CD8-positive, alpha-beta memory T cell (primary cell): Measurements from ENCODE around the gene TRAK1. TPM values are rescaled to one million over a fixed set of nuclear protein-coding genes. Genes with fewer than 3 reads are reported as not detected.
"Not testable (repeated sequence)": the region's sequence is repeated elsewhere in the genome, so short reads cannot be mapped to it uniquely, and the experiment has no call there.

ENCODE experiments used
- CTCF ChIA-PET: fragments of 350-600 bp; sonication (Branson Sonifier 250); formaldehyde crosslinking; loops from one replicate; lab custom pipeline; 2021; ENCODE audit warnings: antibody characterized with exemption; lab: Charles Lee
- POLR2A ChIA-PET: fragments of 350-600 bp; sonication (Branson Sonifier 250); formaldehyde crosslinking; loops from one replicate; lab custom pipeline; 2021; ENCODE audit warnings: antibody characterized with exemption; lab: Charles Lee
- DNase-seq, 5 donors: peaks; one replicate each; pipeline versions ENCODE4 v3.0.0 to v3.0.0-alpha.2; 2020 to 2022; ENCODE audit warnings: mixed read lengths in 1 of 5
- H3K27ac ChIP-seq: one replicate; pipeline ENCODE4 v1.7.0; 2013; ENCODE audit warnings: low read depth, mild to moderate bottlenecking, low read length, moderate library complexity
- H3K27me3 ChIP-seq: 2 replicates; pipeline ENCODE4 v1.7.0; 2013; ENCODE audit warnings: low read length, mild to moderate bottlenecking; ENCODE audit not compliant: insufficient read depth, poor library complexity, severe bottlenecking
- H3K36me3 ChIP-seq: 2 replicates; pipeline ENCODE4 v1.7.0; 2013; ENCODE audit warnings: mild to moderate bottlenecking, low read length, moderate library complexity; ENCODE audit not compliant: insufficient read depth
- H3K4me1 ChIP-seq: 2 replicates; pipeline ENCODE4 v1.7.0; 2013; ENCODE audit warnings: mild to moderate bottlenecking, low read length, moderate library complexity; ENCODE audit not compliant: insufficient read depth
- H3K4me3 ChIP-seq: 2 replicates; pipeline ENCODE4 v1.7.0; 2013; ENCODE audit warnings: mild to moderate bottlenecking, low read length
- H3K9me3 ChIP-seq: 2 replicates; pipeline ENCODE4 v1.7.0; 2013; ENCODE audit warnings: mild to moderate bottlenecking, low read length
- H3K27ac Mint-ChIP-seq, 8 donors: one replicate each; pipeline ENCODE4 v1.8.0; 2020 to 2021; ENCODE audit warnings: mixed read lengths in 8 of 8, mild to moderate bottlenecking in 6 of 8, inconsistent platforms in 3 of 8, moderate library complexity in 3 of 8
- H3K27me3 Mint-ChIP-seq, 2 donors: one replicate each; pipeline ENCODE4 v1.8.0; 2020 to 2021; ENCODE audit warnings: mixed read lengths in 2 of 2, mild to moderate bottlenecking in 1 of 2, moderate library complexity in 1 of 2
- H3K36me3 Mint-ChIP-seq, 3 donors: one replicate each; pipeline ENCODE4 v1.8.0; 2020 to 2021; ENCODE audit warnings: mixed read lengths in 3 of 3, inconsistent platforms in 1 of 3, mild to moderate bottlenecking in 1 of 3
- H3K4me1 Mint-ChIP-seq, 3 donors: one replicate each; pipeline ENCODE4 v1.8.0; 2020 to 2021; ENCODE audit warnings: mixed read lengths in 3 of 3, inconsistent platforms in 1 of 3, mild to moderate bottlenecking in 1 of 3
- H3K4me3 Mint-ChIP-seq, 7 donors: one replicate each; pipeline ENCODE4 v1.8.0; 2020 to 2021; ENCODE audit warnings: mixed read lengths in 7 of 7, mild to moderate bottlenecking in 6 of 7, moderate library complexity in 4 of 7, inconsistent platforms in 2 of 7
- H3K9me3 Mint-ChIP-seq, 5 donors: one replicate each; pipeline ENCODE4 v1.8.0; 2020 to 2022; ENCODE audit warnings: mixed read lengths in 5 of 5, mild to moderate bottlenecking in 3 of 5, moderate library complexity in 2 of 5, inconsistent platforms in 1 of 5
- polyA plus RNA-seq: library from polyadenylated mRNA; unstranded; fragments of 300-500 nt; fragmentation: Illumina TruSeq; gene quantifications from one replicate; pipeline ENCODE4 v1.2.3, GENCODE V29; 2021
- total RNA-seq, 2 experiments: library from RNA; stranded (reverse); gene quantifications; one replicate each; pipeline ENCODE4 v1.2.3, GENCODE V29; 2021

TRAK1 gene
- total and polyA plus RNA-seq, 3 experiments from 2014 or later: 10.4 to 20.0 (median 19.7) TPM

DNA sequence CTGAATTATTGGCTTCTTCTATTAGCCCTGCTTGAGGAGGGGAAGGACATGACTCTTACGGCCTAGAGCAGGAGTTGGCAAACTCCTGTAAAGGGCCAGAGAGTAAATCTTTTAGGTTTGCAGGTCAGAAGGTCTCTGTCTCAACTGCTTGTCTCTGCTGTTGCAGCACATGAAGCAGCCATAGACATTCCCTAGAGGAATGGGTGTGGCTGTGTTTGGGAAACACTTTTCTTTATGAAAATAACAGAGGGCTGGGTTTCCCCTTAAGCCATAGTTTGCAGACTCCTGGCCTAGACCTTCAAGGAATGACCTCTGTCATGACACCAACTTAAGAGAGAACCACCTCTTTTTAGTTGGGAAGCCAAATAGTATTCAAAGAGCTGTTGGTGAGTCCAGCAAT lies 10.3 kb downstream of the TRAK1 start:
- Histone ChIP-seq H3K36me3 (no peaks in the 10 kb centered on the region), H3K9me3 (no peaks in the 10 kb centered on the region), H3K4me1 (no peaks in the 10 kb centered on the region), H3K27me3 (no peaks in the 10 kb centered on the region), H3K4me3 (no peak overlapping the region), H3K27ac (no peak overlapping the region)
- ChIA-PET CTCF (no interaction called here), POLR2A (no interaction called here)
- H3K4me1 Mint-ChIP-seq: peaks cover 0 to 12% (median 0%) of the 10 kb centered on the region in 3 donors
- H3K9me3 Mint-ChIP-seq: no peaks in the 10 kb centered on the region
- peaks cover 3 to 29% (median 7%) of the 10 kb centered on the region in 3 donors for H3K36me3 Mint-ChIP-seq
- DNase-seq: no peak
- no peak overlapping the region for H3K4me3 Mint-ChIP-seq
- H3K27me3 Mint-ChIP-seq: no peaks in the 10 kb centered on the region
- H3K27ac Mint-ChIP-seq: peak overlapping the region in 1 of 8 donors; percentile 3

DNA sequence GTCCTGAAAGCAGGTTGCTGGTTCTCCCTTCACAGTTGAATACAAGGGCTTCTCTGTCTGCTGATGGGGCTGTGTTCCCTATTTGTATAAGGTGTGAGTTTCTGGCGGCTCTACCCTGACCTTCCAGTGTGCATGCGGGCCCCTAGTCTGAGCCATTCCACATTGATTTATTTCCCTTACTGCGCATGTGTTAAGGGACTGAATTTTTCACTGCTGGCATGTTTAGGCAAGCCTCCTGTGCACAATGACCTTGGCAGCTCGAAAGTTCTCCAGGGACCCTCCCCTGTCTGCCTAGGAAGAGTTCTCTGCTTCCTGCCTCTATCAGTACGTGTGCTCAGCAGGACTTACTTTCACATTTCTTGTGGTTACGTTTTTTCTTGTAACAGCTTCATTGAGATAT lies 11.4 kb downstream of the TRAK1 start:
- Histone ChIP-seq H3K9me3 (no peaks in the 10 kb centered on the region), H3K4me3 (no peak overlapping the region), H3K4me1 (no peaks in the 10 kb centered on the region), H3K27ac (no peak overlapping the region), H3K36me3 (no peaks in the 10 kb centered on the region), H3K27me3 (no peaks in the 10 kb centered on the region)
- Mint-ChIP-seq H3K36me3 (peaks cover 3 to 28% (median 7%) of the 10 kb centered on the region in 3 donors), H3K4me1 (peaks cover 0 to 6% (median 0%) of the 10 kb centered on the region in 3 donors), H3K27ac (no peak overlapping the region), H3K9me3 (no peaks in the 10 kb centered on the region), H3K4me3 (no peak overlapping the region), H3K27me3 (no peaks in the 10 kb centered on the region)
- DNase-seq: no peak
- ChIA-PET POLR2A (no interaction called here), CTCF (interaction anchor here (1.0 kb wide), 1 partner anchor 217 kb away, joined by 3 read pairs; no protein-coding TSS in a partner anchor)

DNA sequence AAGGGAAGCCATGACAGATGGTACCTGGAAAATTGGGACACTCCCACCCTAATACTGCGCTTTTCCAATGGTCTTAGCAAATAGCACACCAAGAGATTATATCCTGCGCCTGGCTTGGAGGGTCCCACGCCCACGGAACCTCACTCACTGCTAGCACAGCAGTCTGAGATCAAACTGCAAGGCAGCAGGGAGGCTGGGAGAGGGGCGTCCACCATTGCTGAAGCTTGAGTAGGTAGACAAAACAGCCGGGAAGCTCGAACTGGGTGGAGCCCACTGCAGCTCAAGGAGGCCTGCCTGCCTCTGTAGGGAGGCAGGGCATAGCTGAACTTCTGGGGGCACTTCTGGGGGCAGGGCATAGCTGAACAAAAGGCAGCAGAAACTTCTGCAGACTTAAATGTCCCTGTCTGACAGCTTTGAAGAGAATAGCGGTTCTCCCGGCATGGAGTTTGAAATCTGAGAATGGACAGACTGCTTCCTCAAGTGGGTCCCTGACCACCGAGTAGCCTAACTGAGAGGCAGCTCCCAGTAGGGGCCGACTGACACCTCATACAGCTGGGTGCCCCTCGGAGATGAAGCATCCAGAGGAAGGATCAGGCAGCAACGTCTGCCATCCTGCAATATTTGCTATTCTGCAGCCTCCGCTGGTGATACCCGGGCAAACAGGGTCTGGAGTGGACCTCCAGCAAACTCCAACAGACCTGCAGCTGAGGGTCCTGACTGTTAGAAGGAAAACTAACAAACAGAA lies 12.9 kb downstream of the TRAK1 start:
- H3K36me3 Mint-ChIP-seq: peaks cover 5 to 25% (median 7%) of the 10 kb centered on the region in 3 donors
- H3K9me3 ChIP-seq, DNase-seq, H3K27ac ChIP-seq, H3K4me1 Mint-ChIP-seq, H3K27me3 ChIP-seq, H3K4me3 ChIP-seq, H3K27me3 Mint-ChIP-seq, H3K27ac Mint-ChIP-seq, H3K36me3 ChIP-seq, H3K4me3 Mint-ChIP-seq, POLR2A ChIA-PET, H3K9me3 Mint-ChIP-seq, H3K4me1 ChIP-seq: not testable (repeated sequence)
- CTCF ChIA-PET: interaction anchor here (1.0 kb wide), 1 partner anchor 13 kb away, joined by 3 read pairs; the partner anchor contains the start of gene TRAK1

DNA sequence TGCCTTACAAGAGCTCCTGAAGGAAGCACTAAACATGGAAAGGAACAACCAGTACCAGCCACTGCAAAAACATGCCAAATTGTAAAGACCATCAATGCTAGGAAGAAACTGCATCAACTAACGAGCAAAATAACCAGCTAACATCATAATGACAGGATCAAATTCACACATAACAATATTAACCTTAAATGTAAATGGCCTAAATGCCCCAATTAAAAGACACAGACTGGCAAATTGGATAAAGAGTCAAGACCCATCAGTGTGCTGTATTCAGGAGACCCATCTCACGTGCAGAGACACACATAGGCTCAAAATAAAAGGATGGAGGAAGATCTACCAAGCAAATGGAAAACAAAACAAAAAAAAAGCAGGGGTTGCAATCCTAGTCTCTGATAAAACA lies 14.8 kb downstream of the TRAK1 start:
- DNase-seq, POLR2A ChIA-PET, H3K27me3 Mint-ChIP-seq, H3K27ac ChIP-seq, H3K36me3 ChIP-seq, H3K9me3 Mint-ChIP-seq, H3K4me3 ChIP-seq, H3K4me1 Mint-ChIP-seq, H3K4me1 ChIP-seq, H3K27me3 ChIP-seq, H3K27ac Mint-ChIP-seq, H3K4me3 Mint-ChIP-seq, CTCF ChIA-PET, H3K9me3 ChIP-seq: not testable (repeated sequence)
- H3K36me3 Mint-ChIP-seq: peaks cover 5 to 25% (median 7%) of the 10 kb centered on the region in 3 donors

DNA sequence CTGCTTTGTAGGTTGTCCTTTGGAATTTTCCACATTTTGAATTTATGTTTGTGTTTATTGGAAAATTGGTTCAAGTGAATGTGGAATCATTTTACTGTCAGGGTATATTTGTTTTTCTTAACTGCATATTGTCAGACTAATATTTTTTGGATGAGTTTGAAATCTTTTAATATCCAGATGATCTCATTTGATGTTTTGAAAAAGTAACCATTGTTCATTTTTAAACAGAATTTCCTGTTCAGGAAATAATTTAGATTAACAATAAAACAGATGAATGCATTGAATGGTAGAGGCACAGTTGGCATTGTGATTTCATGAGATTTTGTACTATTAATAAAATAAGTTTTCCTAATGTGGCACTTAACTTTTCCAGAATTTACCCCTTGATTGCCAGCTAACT lies 15.5 kb downstream of the TRAK1 start:
- H3K4me1 Mint-ChIP-seq: no peaks in the 10 kb centered on the region
- peaks cover 5 to 25% (median 7%) of the 10 kb centered on the region in 3 donors for H3K36me3 Mint-ChIP-seq
- no peak overlapping the region for H3K4me3 Mint-ChIP-seq
- DNase-seq: no peak
- Histone ChIP-seq H3K27ac (no peak overlapping the region), H3K4me3 (no peak overlapping the region), H3K4me1 (no peaks in the 10 kb centered on the region), H3K9me3 (no peaks in the 10 kb centered on the region), H3K27me3 (no peaks in the 10 kb centered on the region), H3K36me3 (no peaks in the 10 kb centered on the region)
- H3K27ac Mint-ChIP-seq: no peak overlapping the region
- ChIA-PET CTCF (no interaction called here), POLR2A (no interaction called here)
- no peaks in the 10 kb centered on the region for H3K27me3 Mint-ChIP-seq
- no peaks in the 10 kb centered on the region for H3K9me3 Mint-ChIP-seq

DNA sequence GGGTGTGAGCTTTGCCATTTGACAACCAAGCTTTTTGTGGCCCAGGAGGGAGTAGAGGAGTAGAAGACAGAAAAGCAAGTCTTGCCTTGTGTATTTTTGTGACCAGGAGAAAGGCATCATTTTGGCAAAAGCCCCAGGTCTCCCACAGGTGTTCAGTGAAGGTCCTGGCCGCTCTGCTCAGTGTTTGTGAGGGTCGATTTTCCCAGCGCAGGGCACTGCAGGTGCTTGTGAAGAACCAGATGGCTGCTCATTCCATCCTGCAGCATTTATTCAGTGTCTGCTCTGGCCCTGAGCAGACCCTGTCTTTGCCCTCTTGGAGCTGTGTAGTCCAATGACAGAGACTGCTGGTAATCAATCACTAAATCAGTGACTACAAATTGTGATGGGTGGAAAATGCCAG lies 19.5 kb downstream of the TRAK1 start:
- ChIA-PET POLR2A (no interaction called here), CTCF (interaction anchor here (1.3 kb wide), 1 partner anchor 10 kb away, joined by 3 read pairs; no protein-coding TSS in a partner anchor)
- Histone ChIP-seq H3K4me3 (no peak overlapping the region), H3K27ac (no peak overlapping the region), H3K9me3 (no peaks in the 10 kb centered on the region), H3K4me1 (no peaks in the 10 kb centered on the region), H3K36me3 (no peaks in the 10 kb centered on the region), H3K27me3 (no peaks in the 10 kb centered on the region)
- no peak for DNase-seq
- Mint-ChIP-seq H3K27me3 (no peaks in the 10 kb centered on the region), H3K4me3 (no peak overlapping the region), H3K9me3 (no peaks in the 10 kb centered on the region), H3K4me1 (no peaks in the 10 kb centered on the region), H3K27ac (peak overlapping the region in 1 of 8 donors; percentile 17), H3K36me3 (peaks cover under 1 to 2% (median under 1%) of the 10 kb centered on the region in 3 donors)

DNA sequence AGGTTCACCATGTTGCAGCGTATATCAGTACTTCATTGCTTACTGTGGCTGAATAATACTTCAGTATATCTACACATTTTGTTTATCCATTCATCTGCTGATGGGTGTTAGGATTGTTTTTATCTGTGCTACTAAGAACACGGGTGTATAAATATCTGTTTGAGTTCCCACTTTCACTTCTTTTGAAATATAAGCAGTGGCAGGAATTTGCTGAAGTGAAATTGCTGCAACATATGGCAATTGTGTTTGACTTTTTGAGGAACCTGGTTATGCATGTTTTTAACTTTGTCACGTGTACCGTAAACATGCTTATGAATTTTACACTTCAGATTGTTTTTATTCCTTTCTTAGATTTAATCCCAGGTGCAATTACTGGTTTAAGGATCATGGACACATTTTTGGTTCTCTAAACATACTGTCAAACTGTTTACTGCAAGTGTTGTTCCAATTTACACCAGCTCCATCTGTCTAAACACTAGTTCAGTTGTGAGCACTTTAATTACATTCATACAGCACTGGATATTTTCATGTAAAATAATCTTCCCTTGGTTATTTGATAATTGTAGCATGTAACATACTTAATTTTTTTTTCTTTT lies 23.1 kb downstream of the TRAK1 start:
- POLR2A ChIA-PET: no interaction called here
- peaks cover 0 to 2% (median 0%) of the 10 kb centered on the region in 3 donors for H3K36me3 Mint-ChIP-seq
- CTCF ChIA-PET: no interaction called here
- no peaks in the 10 kb centered on the region for H3K36me3 ChIP-seq
- peak overlapping the region in 1 of 8 donors; percentile 43 for H3K27ac Mint-ChIP-seq
- H3K9me3 ChIP-seq: no peaks in the 10 kb centered on the region
- H3K4me1 ChIP-seq: no peaks in the 10 kb centered on the region
- peaks cover 4 to 7% (median 5%) of the 10 kb centered on the region in 3 donors for H3K4me1 Mint-ChIP-seq
- no peak overlapping the region for H3K27ac ChIP-seq
- no peak overlapping the region for H3K4me3 Mint-ChIP-seq
- H3K27me3 Mint-ChIP-seq: no peaks in the 10 kb centered on the region
- DNase-seq: no peak
- no peak overlapping the region for H3K4me3 ChIP-seq
- no peaks in the 10 kb centered on the region for H3K9me3 Mint-ChIP-seq
- H3K27me3 ChIP-seq: no peaks in the 10 kb centered on the region

DNA sequence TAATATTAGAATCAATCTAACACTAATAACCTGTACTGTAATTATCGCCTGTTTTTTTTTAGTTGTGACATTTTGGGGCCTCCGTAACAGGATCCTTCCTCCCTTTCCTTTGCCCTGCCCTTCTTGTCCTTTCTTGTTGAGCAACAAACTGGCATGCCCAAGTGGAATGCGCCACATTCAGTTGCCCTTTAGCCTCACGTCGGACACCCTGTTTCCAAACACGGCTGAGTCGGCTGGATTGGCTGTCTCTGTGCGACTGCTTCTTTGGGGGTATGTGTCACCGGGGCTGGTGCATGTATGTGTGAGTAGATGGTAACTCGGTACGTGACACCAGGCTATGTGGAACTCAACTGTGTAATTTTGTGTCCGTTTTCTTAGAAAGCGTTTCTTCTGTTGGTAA lies 24.1 kb downstream of the TRAK1 start:
- CTCF ChIA-PET: no interaction called here
- H3K27me3 Mint-ChIP-seq: no peaks in the 10 kb centered on the region
- H3K9me3 ChIP-seq: no peaks in the 10 kb centered on the region

More for the DNA sequence above, 24.1 kb downstream of the TRAK1 start:
- Histone ChIP-seq H3K27ac (no peak overlapping the region), H3K4me3 (no peak overlapping the region), H3K4me1 (no peaks in the 10 kb centered on the region), H3K27me3 (no peaks in the 10 kb centered on the region), H3K36me3 (no peaks in the 10 kb centered on the region)
- Mint-ChIP-seq H3K4me3 (no peak overlapping the region), H3K36me3 (peaks cover 0 to 2% (median 0%) of the 10 kb centered on the region in 3 donors), H3K27ac (peak overlapping the region in 1 of 8 donors; percentile 80), H3K9me3 (no peaks in the 10 kb centered on the region), H3K4me1 (peaks cover 4 to 7% (median 7%) of the 10 kb centered on the region in 3 donors)
- POLR2A ChIA-PET: no interaction called here
- no peak for DNase-seq
